Osteoblast (primary cell): Measurements from ENCODE around the gene DOK3. TPM values are rescaled to one million over a fixed set of nuclear protein-coding genes. Genes with fewer than 3 reads are reported as not detected.

Experiments used
- DNase-seq: peaks from one replicate; pipeline ENCODE4 v3.0.0; 2011; ENCODE audit warnings: low spot score, mixed read lengths; ENCODE audit not compliant: insufficient read length; ENCODE audit errors: missing footprints
- H2AFZ ChIP-seq: 2 replicates; pipeline ENCODE4 v1.6.0; 2011; ENCODE audit warnings: mild to moderate bottlenecking, low read length
- H3K27ac ChIP-seq: 2 replicates; pipeline ENCODE4 v1.5.1; 2011; ENCODE audit warnings: mild to moderate bottlenecking, low read depth, low read length, moderate library complexity
- H3K27me3 ChIP-seq: 2 replicates; pipeline ENCODE4 v1.6.0; 2012; ENCODE audit warnings: mild to moderate bottlenecking, control low read depth, inconsistent platforms, low read length, moderate library complexity; ENCODE audit not compliant: insufficient read depth
- H3K36me3 ChIP-seq: 2 replicates; pipeline ENCODE4 v1.5.1; 2011; ENCODE audit warnings: mild to moderate bottlenecking, low read length, control low read depth, moderate library complexity; ENCODE audit not compliant: insufficient read depth
- H3K4me1 ChIP-seq: 2 replicates; pipeline ENCODE4 v1.5.1; 2011; ENCODE audit warnings: mild to moderate bottlenecking, low read length, control low read depth, moderate library complexity; ENCODE audit not compliant: insufficient read depth
- H3K4me2 ChIP-seq: 2 replicates; pipeline ENCODE4 v1.6.0; 2011; ENCODE audit warnings: mild to moderate bottlenecking, low read length; ENCODE audit not compliant: insufficient read depth
- H3K4me3 ChIP-seq: fragments of 200-600 bp; sonication (generic); 3 replicates; pipeline ENCODE4 v1.5.1; 2012; ENCODE audit warnings: mild to moderate bottlenecking, low read length, inconsistent platforms; ENCODE audit not compliant: insufficient read depth
- H3K79me2 ChIP-seq: 2 replicates; pipeline ENCODE4 v1.6.0; 2012; ENCODE audit warnings: mild to moderate bottlenecking, low read length, control low read depth, inconsistent platforms; ENCODE audit not compliant: insufficient read depth
- H3K9me3 ChIP-seq: 2 replicates; pipeline ENCODE4 v1.5.1; 2011; ENCODE audit warnings: low read depth, low read length, control low read depth
- H4K20me1 ChIP-seq: 2 replicates; pipeline ENCODE4 v1.6.0; 2012; ENCODE audit warnings: mild to moderate bottlenecking, low read length, control low read depth; ENCODE audit not compliant: insufficient read depth
- total RNA-seq: library from RNA; depleted of rRNA; stranded (reverse); fragments of >200 nt; gene quantifications from 2 replicates; pipeline ENCODE4 v1.2.3, GENCODE V29; 2012
- TF ChIP-seq, protein P1 (sequence below): IDR thresholded peaks from 2 replicates; pipeline ENCODE4 v1.5.1; 2011; ENCODE audit warnings: mild to moderate bottlenecking, low read depth, low read length, moderate library complexity; ENCODE audit errors: extremely low read depth

DOK3 gene
- total RNA-seq, 1 donor = 1.1 TPM

DNA sequence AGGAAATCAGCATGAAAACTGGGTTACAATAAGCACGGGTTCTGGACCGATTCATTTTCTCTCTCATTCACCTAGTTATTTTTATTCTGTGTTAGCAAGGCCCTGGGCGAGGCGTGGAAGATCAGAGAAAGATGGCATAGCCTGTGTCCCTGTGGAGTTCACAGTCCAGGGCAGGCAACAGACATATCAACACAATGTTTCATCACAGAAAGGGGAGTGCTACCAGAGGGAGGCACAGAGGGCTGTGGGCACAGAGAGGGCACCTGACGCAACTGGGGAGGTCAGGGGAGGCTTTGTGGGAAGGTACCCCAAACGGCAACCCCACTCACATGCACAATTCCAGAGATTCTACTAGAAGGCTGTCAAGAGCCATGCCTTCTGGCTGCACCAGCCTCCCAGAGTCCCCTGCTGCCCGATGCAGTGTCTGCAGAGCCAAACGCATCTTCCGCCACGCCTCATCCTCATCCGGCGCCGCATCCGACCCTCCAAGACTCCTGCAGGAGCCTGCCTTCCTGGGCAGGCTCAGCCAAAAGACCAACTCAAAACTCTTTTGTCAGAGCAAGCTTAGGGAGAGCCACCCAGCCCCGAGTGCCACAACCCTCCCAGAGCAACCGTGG, 43.3 kb upstream of the DOK3 start:
- Histone ChIP-seq H2AFZ (no peak overlapping the region), H3K4me3 (peak overlapping the region; percentile 84), H3K4me1 (peaks cover 20% of the 10 kb centered on the region), H3K4me2 (peak overlapping the region; percentile 80), H3K79me2 (peaks cover 65% of the 10 kb centered on the region), H3K27me3 (no peaks in the 10 kb centered on the region), H4K20me1 (peaks cover 43% of the 10 kb centered on the region), H3K27ac (peak overlapping the region; percentile 53), H3K9me3 (no peaks in the 10 kb centered on the region), H3K36me3 (peaks cover 6% of the 10 kb centered on the region)
- TF ChIP-seq, protein P1, sequence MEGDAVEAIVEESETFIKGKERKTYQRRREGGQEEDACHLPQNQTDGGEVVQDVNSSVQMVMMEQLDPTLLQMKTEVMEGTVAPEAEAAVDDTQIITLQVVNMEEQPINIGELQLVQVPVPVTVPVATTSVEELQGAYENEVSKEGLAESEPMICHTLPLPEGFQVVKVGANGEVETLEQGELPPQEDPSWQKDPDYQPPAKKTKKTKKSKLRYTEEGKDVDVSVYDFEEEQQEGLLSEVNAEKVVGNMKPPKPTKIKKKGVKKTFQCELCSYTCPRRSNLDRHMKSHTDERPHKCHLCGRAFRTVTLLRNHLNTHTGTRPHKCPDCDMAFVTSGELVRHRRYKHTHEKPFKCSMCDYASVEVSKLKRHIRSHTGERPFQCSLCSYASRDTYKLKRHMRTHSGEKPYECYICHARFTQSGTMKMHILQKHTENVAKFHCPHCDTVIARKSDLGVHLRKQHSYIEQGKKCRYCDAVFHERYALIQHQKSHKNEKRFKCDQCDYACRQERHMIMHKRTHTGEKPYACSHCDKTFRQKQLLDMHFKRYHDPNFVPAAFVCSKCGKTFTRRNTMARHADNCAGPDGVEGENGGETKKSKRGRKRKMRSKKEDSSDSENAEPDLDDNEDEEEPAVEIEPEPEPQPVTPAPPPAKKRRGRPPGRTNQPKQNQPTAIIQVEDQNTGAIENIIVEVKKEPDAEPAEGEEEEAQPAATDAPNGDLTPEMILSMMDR = no peak
- peak; percentile 93 for DNase-seq

DNA sequence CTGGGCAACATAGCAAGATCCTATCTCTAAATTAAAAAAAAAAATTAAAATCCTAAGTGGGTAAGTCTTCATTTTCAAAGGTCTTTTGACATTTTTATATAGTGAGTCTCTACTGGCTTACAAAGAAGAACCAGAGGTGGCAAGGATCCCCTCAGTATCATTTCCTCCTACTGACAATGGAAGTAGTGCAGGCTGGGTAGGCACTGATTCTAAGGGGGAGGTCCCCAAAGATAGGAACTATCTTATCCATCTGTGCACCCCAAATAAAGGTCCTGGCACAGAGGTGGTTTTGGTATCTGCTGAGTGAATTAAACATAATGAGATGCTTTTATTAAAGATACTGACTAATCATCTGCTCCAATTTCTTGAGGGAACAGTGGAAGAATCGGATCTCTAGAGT, 40.5 kb upstream of the DOK3 start:
- peaks cover 57% of the 10 kb centered on the region for H4K20me1 ChIP-seq
- H3K4me1 ChIP-seq = peaks cover 39% of the 10 kb centered on the region
- H3K4me3 ChIP-seq = no peak overlapping the region
- peaks cover 6% of the 10 kb centered on the region for H3K36me3 ChIP-seq
- H3K27ac ChIP-seq = no peak overlapping the region
- no peaks in the 10 kb centered on the region for H3K9me3 ChIP-seq
- H2AFZ ChIP-seq = no peak overlapping the region
- TF ChIP-seq, protein P1 = no peak
- H3K4me2 ChIP-seq = no peak overlapping the region
- peaks cover 70% of the 10 kb centered on the region for H3K79me2 ChIP-seq
- peak; percentile 18 for DNase-seq
- H3K27me3 ChIP-seq = no peaks in the 10 kb centered on the region

DNA sequence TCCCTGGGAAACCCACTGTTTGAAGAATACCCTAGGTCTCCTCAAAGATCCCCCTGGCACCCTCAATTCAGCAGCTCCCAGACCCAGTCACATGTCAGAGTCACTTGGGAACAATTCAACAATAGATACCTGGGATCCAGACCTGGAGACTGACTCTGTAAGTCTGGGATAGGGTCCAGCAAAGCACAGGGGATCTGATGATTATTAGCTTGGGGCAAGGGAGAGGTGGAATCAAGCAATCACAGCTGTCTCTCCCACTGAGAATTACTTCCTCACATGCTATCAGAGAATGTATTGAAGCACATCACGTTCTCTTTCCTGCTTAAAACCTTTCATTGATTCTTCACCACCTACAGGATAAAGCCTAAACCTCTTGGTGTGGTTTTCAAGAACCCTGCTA, 38.9 kb upstream of the DOK3 start:
- no peak overlapping the region for H3K4me3 ChIP-seq
- TF ChIP-seq, protein P1 = no peak
- peaks cover 6% of the 10 kb centered on the region for H3K36me3 ChIP-seq
- H3K4me2 ChIP-seq = no peak overlapping the region
- H2AFZ ChIP-seq = no peak overlapping the region
- H4K20me1 ChIP-seq = peaks cover 59% of the 10 kb centered on the region
- no peak overlapping the region for H3K27ac ChIP-seq
- H3K27me3 ChIP-seq = no peaks in the 10 kb centered on the region
- H3K9me3 ChIP-seq = no peaks in the 10 kb centered on the region
- H3K4me1 ChIP-seq = peaks cover 51% of the 10 kb centered on the region
- DNase-seq = peak; percentile 9
- peaks cover 71% of the 10 kb centered on the region for H3K79me2 ChIP-seq

DNA sequence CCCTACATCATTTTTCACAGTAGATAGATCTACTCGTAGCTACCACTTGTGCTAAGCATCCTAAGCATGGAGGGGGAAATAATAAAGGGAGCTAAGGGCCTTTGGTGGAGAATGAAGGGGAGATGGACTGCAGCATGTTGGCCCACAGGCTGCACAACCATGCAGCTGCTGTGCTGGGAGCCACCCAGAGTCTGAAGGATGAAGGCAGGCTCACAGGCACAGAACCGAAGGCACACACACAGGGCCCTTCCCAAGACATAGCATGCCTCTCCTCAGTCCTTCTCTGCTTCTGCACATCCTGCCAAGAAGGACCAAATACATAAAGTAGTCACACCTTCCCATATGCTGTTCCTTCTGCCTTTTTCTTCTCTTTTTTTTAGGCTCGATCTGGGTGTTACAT, 38.1 kb upstream of the DOK3 start:
- DNase-seq = peak; percentile 3
- Histone ChIP-seq H3K36me3 (peaks cover 6% of the 10 kb centered on the region), H3K79me2 (peaks cover 71% of the 10 kb centered on the region), H3K4me3 (no peak overlapping the region), H3K27me3 (no peaks in the 10 kb centered on the region), H3K4me1 (peaks cover 47% of the 10 kb centered on the region), H4K20me1 (peaks cover 52% of the 10 kb centered on the region), H3K4me2 (no peak overlapping the region), H3K9me3 (no peaks in the 10 kb centered on the region), H2AFZ (no peak overlapping the region), H3K27ac (peak overlapping the region; percentile 31)
- TF ChIP-seq, protein P1 = no peak
